Measurements from ENCODE around the gene HRAS. TPM values are rescaled to one million over a fixed set of nuclear protein-coding genes. Genes with fewer than 3 reads are reported as not detected.

The HRAS gene
- total and polyA plus RNA-seq, 2 of the 13 experiments (the other 11 are each of a cell fraction or from before 2014, with no cell fraction given), result 32.9 to 50.0 TPM

GRCh38 chr11:535519-536454, at the start of gene HRAS (continued):
- TF ChIP-seq SNAPC4 (CRISPR knock-in tag; IDR thresholded peaks at IDR 0.05), result no peak
- peak; percentile 50; the same call in 1 of the 2 replicates for TF ChIP-seq SIN3A (IDR thresholded peaks at IDR 0.05; ENCODE audit: borderline replicate concordance, low read depth, low read length)
- 0 out of 2 replicates have a peak, but pooled peaks have one; percentile 36 for TF ChIP-seq ZNF782 (CRISPR knock-in tag; IDR thresholded peaks at IDR 0.05; ENCODE audit: borderline replicate concordance)
- TF ChIP-seq ZNF160 (CRISPR knock-in tag; IDR thresholded peaks at IDR 0.05), result no peak
- no peak for TF ChIP-seq ZNF615 (CRISPR knock-in tag; IDR thresholded peaks at IDR 0.05; ENCODE audit: borderline replicate concordance)
- no peak for TF ChIP-seq ZNF660 (CRISPR knock-in tag; IDR thresholded peaks at IDR 0.05; ENCODE audit: borderline replicate concordance, low read depth)
- no peak for TF ChIP-seq KDM5A (IDR thresholded peaks at IDR 0.05; ENCODE audit: borderline replicate concordance, low read length)
- no peak for TF ChIP-seq SNAPC5 (CRISPR knock-in tag; IDR thresholded peaks at IDR 0.05; ENCODE audit: borderline replicate concordance)
- no peak for TF ChIP-seq HOMEZ (CRISPR knock-in tag; IDR thresholded peaks at IDR 0.05; ENCODE audit: low read depth)
- TF ChIP-seq ZNF318 (CRISPR knock-in tag; IDR thresholded peaks at IDR 0.05), result no peak
- TF ChIP-seq POLR2A (IDR thresholded peaks at IDR 0.05; ENCODE audit: insufficient read depth in 1 of 2, low read depth in 2 of 2, low read length in 2 of 2), result peak in 1 of 2 experiments; percentile 44; a peak in 1 of 4 replicates
- TF ChIP-seq ZC3H13 (CRISPR knock-in tag; IDR thresholded peaks at IDR 0.05), result no peak; the same call in 1 of the 2 replicates
